Measurements from ENCODE around the gene ATP2B1. TPM values are rescaled to one million over a fixed set of nuclear protein-coding genes. Genes with fewer than 3 reads are reported as not detected.

Gene ATP2B1
- total and polyA plus RNA-seq, 3 donors from 2014 or later: 32.1 to 142 (median 98.7) TPM

GRCh38 chr12:89665556-89665955, 43.1 kb downstream of the ATP2B1 start:
- no peaks in the 10 kb centered on the region for H3K4me1 ChIP-seq
- intact Hi-C loops (cut with DNase I; ENCODE audit: low total_unique reads): no loop called here
- no peaks in the 10 kb centered on the region for H3K9me3 ChIP-seq
- TF ChIP-seq CTCF (IDR thresholded peaks at IDR 0.05) (no peak), POLR2A (IDR thresholded peaks at IDR 0.05) (no peak)
- H3K4me3 ChIP-seq: no peak overlapping the region
- WGBS, 2 donors: 51 to 83% methylated on average over 1 of the region's 1 CpG
- no peaks in the 10 kb centered on the region for H3K27me3 ChIP-seq
- H3K27ac ChIP-seq: no peak overlapping the region
- H3K36me3 ChIP-seq (ENCODE audit: low read depth, missing control alignments): no peaks in the 10 kb centered on the region
- DNase-seq: no peak

DNA sequence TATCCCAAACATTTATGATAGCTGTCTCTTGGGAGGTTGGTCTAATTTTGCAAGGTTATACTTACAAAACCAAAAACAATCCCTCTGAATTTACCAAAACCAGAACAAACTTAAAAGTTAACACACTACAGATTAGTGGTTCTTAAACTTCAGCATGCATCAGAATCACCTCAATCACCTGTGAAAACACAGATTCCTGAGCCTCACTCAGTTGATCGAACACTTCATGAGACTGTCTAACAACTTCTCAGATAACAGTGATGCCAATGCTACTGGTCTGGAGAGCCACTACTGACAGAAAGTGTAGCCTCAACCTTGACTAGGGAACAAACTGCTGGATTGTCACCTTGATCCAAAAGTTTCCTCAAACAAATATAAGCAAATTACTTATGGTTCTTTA, 44.2 kb downstream of the ATP2B1 start:
- no peaks in the 10 kb centered on the region for H3K36me3 ChIP-seq (ENCODE audit: low read depth, missing control alignments)
- WGBS, 2 donors: 74 to 93% methylated on average over 1 of the region's 1 CpG
- no peak for TF ChIP-seq POLR2A (IDR thresholded peaks at IDR 0.05)
- no peak for TF ChIP-seq CTCF (IDR thresholded peaks at IDR 0.05)
- intact Hi-C loops (cut with DNase I; ENCODE audit: low total_unique reads): no loop called here
- H3K27me3 ChIP-seq: no peaks in the 10 kb centered on the region
- no peaks in the 10 kb centered on the region for H3K4me1 ChIP-seq
- no peak overlapping the region for H3K4me3 ChIP-seq
- no peaks in the 10 kb centered on the region for H3K9me3 ChIP-seq
- DNase-seq: no peak
- H3K27ac ChIP-seq: no peak overlapping the region

GRCh38 chr12:89663577-89664357, 44.9 kb downstream of the ATP2B1 start:
- H3K27me3 ChIP-seq: no peaks in the 10 kb centered on the region
- H3K9me3 ChIP-seq: no peaks in the 10 kb centered on the region
- H3K4me1 ChIP-seq: no peaks in the 10 kb centered on the region
- no peak overlapping the region for H3K4me3 ChIP-seq
- H3K27ac ChIP-seq: no peak overlapping the region
- intact Hi-C loops (cut with DNase I; ENCODE audit: low total_unique reads): no loop called here
- TF ChIP-seq CTCF (IDR thresholded peaks at IDR 0.05) (no peak), POLR2A (IDR thresholded peaks at IDR 0.05) (no peak)
- no peaks in the 10 kb centered on the region for H3K36me3 ChIP-seq (ENCODE audit: low read depth, missing control alignments)
- 55 to 61% methylated on average over 4 of the region's 4 CpGs for WGBS, 2 donors
- DNase-seq: no peak

DNA sequence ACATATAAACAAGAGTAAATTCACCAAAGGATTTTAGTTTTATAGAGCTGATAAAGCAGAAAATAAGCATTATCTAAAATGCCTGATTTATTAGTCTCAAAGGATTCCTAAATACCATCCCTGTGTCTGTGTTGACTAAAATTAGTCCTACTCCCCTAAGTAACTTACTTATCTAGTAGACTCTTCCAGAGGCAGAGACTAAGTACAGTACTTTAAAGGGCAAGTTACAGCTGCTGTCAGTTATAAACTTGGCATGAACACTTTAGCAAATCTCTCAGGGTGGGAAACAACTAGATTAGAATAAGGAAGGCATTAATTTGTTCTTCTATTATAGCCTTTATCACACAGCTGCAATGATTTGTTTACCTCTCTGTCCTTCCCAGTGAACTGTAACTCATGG, 46.0 kb downstream of the ATP2B1 start:
- no peaks in the 10 kb centered on the region for H3K9me3 ChIP-seq
- DNase-seq: no peak
- TF ChIP-seq CTCF (IDR thresholded peaks at IDR 0.05): no peak
- TF ChIP-seq POLR2A (IDR thresholded peaks at IDR 0.05): no peak
- H3K27me3 ChIP-seq: no peaks in the 10 kb centered on the region
- H3K27ac ChIP-seq: no peak overlapping the region
- H3K36me3 ChIP-seq (ENCODE audit: low read depth, missing control alignments): no peaks in the 10 kb centered on the region
- intact Hi-C loops (cut with DNase I; ENCODE audit: low total_unique reads): no loop called here
- H3K4me1 ChIP-seq: no peaks in the 10 kb centered on the region
- H3K4me3 ChIP-seq: no peak overlapping the region
